Coronary artery (tissue), 2 donors: ENCODE data around the gene BTBD19.
A peak's percentile ranks its signal among the peaks of the same experiment; 100 is the strongest.
"Not testable (repeated sequence)": the region's sequence is repeated elsewhere in the genome, so short reads cannot be mapped to it uniquely, and the experiment has no call there.

Experiments used
- DNase-seq: peaks from one replicate; pipeline ENCODE4 v3.0.0-alpha.2; 2017; ENCODE audit warnings: low spot score
- H3K27ac ChIP-seq, 2 donors: fragments of 200-600 bp; sonication (generic); one replicate each; pipeline ENCODE4 v1.5.1; 2016 to 2019
- H3K4me3 ChIP-seq: fragments of 200-600 bp; sonication (generic); 2 replicates; pipeline ENCODE4 v1.5.1; 2016; ENCODE audit warnings: mild to moderate bottlenecking, moderate library complexity
- CTCF ChIP-seq: fragments of 200-600 bp; sonication (generic); IDR thresholded peaks from one replicate; pipeline ENCODE4 v1.5.1; 2019; ENCODE audit warnings: antibody characterized with exemption

The BTBD19 gene

GRCh38 chr1:44822131-44822701 is 13.9 kb downstream of the BTBD19 start:
- no peak overlapping the region for H3K4me3 ChIP-seq
- no peak overlapping the region for H3K27ac ChIP-seq
- no peak for DNase-seq
- no peak for TF ChIP-seq CTCF

DNA sequence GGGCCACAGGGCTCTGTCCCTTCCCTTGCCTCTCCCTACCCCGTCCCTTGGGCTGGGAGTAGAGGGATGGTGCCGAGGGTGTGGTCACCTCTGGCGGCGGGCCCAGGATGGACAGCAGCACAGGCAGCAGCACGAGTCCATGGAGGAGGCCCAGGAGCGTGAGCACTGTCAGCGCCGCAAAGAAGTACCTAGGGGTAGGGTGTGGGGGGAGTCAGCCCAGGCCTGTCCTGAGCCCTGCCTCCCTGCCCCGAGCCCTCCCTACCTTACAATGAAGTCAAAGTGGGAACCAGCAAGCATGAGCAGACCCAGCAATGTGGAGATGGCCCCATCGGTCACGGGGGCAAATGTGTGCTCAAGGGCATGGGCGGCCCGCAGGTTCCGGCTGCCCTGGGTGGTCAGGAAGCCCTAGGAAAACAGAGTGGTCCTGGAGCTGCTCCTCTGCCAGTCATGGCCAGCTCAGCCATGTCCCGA is 14.7 kb downstream of the BTBD19 start:
- no peak for TF ChIP-seq CTCF
- H3K4me3 ChIP-seq = no peak overlapping the region
- no peak for DNase-seq
- H3K27ac ChIP-seq = peak overlapping the region in 1 of 2 donors; percentile 16

- DNase-seq, H3K27ac ChIP-seq, H3K4me3 ChIP-seq: not testable (repeated sequence)
Measured at GRCh38 chr1:44824392-44824791, 16.1 kb downstream of the BTBD19 start.

DNA sequence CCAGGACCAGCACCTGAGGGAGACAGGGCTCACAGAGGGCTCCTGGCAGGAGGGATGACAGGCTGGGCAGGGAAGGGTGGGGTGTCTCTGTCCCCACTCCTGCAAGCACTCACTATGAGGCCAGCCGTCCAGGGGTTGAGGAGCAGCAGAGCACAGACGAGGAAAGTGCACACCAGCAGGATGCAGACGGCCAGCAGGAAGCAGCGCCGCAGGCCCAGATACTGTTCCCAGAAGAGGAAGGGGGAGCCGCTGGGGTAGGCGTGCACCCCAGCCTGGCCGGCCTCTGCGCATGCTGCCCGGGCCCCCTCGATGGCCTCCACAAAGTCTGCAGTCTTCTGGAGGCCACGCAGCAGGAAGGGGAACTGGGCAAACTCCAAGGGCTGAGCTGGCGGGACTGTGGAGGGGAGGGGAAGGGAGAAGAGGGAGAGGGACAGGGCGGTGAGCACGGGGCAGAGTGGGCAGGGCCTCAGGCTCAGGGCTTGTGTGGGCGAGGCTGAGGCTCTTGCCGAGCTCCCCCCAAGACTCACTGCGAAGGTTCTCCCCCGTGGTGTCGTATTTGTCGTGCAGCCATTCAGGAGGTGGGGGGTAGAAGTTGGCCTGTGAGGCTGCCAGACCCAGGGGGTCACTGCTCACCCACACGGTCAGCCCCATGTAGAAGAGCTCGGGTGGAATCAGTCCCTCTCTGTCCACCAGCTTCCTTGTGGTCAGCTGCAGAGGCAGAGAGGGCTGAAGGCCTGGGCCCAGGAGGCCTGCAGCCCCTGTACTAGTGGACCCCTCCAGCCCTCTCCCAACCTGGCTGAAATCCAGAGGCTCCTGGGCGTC is 18.3 kb downstream of the BTBD19 start:
- no peak for TF ChIP-seq CTCF
- Histone ChIP-seq H3K27ac (peak overlapping the region in 1 of 2 donors; percentile 69), H3K4me3 (peak overlapping the region; percentile 42)
- peak; percentile 78 for DNase-seq

DNA sequence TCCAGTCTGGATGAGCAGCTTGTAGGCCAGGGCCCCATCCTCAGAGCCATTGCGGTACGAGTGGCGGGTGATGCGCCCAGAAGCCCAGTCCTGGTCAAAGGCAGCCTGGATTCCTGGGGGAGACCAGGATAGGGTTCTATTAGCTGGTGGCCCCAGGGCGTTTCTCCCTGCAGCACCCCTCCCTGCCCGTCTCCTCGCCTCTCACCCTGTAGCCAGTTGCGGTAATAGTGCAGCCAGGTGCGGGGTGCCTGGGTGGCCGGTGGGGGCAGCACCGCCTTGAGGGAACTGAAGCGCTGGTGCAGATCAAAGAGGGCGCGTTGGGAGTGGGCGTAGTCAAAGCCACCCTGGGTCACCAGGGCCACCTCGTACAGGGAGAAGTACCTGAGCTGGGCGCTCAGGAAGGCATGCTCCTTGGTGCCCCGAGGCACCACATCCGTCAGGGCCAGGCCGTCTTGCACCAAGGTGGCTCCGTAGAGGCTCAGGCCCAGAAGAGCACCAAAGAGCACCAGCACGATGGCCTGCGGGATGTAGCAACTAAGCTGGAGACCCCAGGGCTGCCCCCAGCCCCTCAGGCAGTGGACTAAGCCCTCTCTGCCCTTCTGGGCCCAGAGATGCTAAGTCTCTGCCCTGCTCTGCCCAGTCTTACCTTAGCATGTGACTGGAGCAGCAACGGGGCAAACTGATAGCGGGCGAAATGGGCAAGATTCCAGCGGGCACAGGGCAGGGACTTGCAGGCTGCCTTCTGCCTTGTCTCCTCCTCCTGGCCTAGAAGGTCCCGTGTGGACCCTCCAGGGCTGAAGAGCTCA is 19.1 kb downstream of the BTBD19 start:
- no peak for DNase-seq
- TF ChIP-seq CTCF = no peak
- H3K27ac ChIP-seq = peak overlapping the region in 1 of 2 donors; percentile 69
- H3K4me3 ChIP-seq = no peak overlapping the region

- DNase-seq = no peak
- no peak for TF ChIP-seq CTCF
Measured at GRCh38 chr1:44828003-44828651, 19.8 kb downstream of the BTBD19 start.

More at GRCh38 chr1:44828003-44828651, 19.8 kb downstream of the BTBD19 start:
- no peak overlapping the region for H3K4me3 ChIP-seq
- no peak overlapping the region for H3K27ac ChIP-seq
